ENCODE data around the gene EPOP. TPM values are rescaled to one million over a fixed set of nuclear protein-coding genes. Genes with fewer than 3 reads are reported as not detected.
"Not testable (repeated sequence)": the region's sequence is repeated elsewhere in the genome, so short reads cannot be mapped to it uniquely, and the experiment has no call there.

Gene EPOP
- polyA plus RNA-seq, 2 donors: 1.1 to 1.9 TPM

DNA sequence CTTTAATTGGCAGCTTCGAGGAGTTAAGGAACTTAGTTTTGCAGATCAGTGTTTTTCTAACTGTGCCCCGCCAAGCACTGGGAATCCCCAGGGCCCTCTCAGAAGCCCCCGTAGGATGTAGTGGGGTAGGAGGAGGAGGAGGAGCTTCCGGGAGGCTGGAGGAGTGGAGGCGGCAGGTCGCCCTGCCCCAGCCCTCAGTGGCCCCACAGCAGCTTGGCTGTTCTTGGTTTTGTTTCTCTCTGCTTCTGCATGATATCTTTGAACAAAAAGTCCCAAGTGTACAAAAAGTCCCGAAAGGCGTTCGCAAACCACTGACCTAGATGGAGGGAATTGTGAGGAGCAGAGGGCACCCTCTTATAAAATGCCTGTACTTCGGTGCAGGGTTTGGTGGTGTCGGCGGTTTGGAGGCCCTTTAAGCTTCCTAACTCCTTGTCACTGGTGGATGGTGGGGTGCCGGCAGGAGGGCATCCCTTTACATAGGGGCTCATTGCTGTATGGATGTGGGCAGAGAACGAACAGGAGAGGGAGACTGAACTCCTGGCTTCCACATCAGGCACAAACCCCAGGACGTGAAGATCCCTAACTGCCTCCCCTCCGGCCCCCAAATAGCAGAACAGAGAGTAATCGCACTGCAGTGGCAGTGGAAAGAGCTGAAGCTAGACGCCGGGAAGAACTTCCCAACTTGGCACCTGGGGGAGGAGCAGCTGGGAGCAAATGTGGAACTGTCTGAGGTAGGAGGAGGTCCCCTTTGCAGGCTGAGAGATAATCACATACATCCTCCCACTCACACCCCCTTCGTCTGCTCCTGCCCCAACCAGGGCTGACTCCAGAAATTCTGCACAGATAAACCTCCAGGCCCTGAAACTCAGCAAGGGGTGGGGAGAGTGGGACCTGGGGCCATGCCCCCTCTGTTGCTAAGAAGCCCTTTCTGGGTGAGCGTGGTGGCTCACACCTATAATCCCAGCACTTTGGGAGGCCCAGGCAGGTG is 20.1 kb downstream of the EPOP start:
- H3K27me3 ChIP-seq (ENCODE audit: control insufficient read depth in 1 of 2, insufficient read depth in 2 of 2, low read length in 2 of 2): no peaks in the 10 kb centered on the region
- H3K27ac ChIP-seq (ENCODE audit: low read depth in 2 of 2, low read length in 1 of 2): no peak overlapping the region
- no peaks in the 10 kb centered on the region for H3K4me1 ChIP-seq (ENCODE audit: control insufficient read depth in 2 of 2, insufficient read depth in 2 of 2, low read length in 1 of 2)
- H3K36me3 ChIP-seq (ENCODE audit: control insufficient read depth in 2 of 2, insufficient read depth in 2 of 2, low read length in 1 of 2): no peaks in the 10 kb centered on the region
- H3K9me3 ChIP-seq (ENCODE audit: control insufficient read depth in 2 of 2, insufficient read depth in 1 of 2, low read depth in 1 of 2, low read length in 1 of 2): no peaks in the 10 kb centered on the region
- no peak overlapping the region for H3K4me3 ChIP-seq (ENCODE audit: low read depth in 1 of 2, low read length in 2 of 2)
- WGBS, 2 donors: 50 to 56% methylated on average over 19 to 21 of the region's 21 CpGs

DNA sequence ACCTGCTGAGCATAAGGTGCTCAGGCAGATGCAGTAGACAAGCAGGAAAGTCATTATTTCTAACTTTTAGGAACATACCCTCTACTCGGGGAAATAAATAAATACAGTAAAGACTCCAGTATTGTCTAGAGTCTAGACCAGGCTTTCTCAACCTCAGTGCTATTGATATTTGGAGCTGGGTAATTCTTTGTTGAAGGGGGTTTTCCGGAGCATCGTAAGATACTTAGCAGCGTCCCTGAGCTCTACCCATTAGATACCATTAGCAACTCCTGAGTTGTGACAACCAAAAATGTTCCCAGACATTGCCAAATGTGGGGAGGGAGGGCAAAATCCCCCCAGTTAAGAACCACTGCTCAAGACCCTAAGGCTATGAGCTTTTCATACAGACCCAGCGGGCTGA is 21.1 kb downstream of the EPOP start:
- H3K27ac ChIP-seq (ENCODE audit: low read depth in 2 of 2, low read length in 1 of 2): no peak overlapping the region
- H3K27me3 ChIP-seq (ENCODE audit: control insufficient read depth in 1 of 2, insufficient read depth in 2 of 2, low read length in 2 of 2): no peaks in the 10 kb centered on the region
- 74 to 82% methylated on average over 5 of the region's 5 CpGs for WGBS, 2 donors
- no peaks in the 10 kb centered on the region for H3K9me3 ChIP-seq (ENCODE audit: control insufficient read depth in 2 of 2, insufficient read depth in 1 of 2, low read depth in 1 of 2, low read length in 1 of 2)
- no peak overlapping the region for H3K4me3 ChIP-seq (ENCODE audit: low read depth in 1 of 2, low read length in 2 of 2)
- H3K36me3 ChIP-seq (ENCODE audit: control insufficient read depth in 2 of 2, insufficient read depth in 2 of 2, low read length in 1 of 2): no peaks in the 10 kb centered on the region
- no peaks in the 10 kb centered on the region for H3K4me1 ChIP-seq (ENCODE audit: control insufficient read depth in 2 of 2, insufficient read depth in 2 of 2, low read length in 1 of 2)

DNA sequence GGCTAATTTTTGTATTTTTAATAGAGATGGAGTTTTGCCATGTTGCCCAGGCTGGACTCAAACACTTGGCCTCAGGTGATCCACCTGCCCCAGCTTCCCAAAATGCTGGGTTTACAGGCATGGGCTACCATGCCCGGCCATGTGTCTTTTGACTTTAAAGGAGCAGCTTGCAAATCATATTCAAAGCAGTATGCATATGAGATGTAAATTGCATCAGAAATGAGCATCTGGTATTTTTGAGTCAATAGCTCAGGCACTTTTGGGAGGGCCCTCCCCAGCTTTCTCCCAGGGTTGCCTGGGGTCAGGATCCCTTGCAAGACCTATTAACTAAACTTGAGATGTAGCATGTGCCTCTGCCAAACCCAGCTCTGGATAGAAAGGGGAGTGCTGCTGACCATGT is 21.5 kb downstream of the EPOP start:
- WGBS, 2 donors: 87 to 95% methylated on average over 1 of the region's 1 CpG
- Histone ChIP-seq H3K4me3 (ENCODE audit: low read depth in 1 of 2, low read length in 2 of 2) (no peak overlapping the region), H3K9me3 (ENCODE audit: control insufficient read depth in 2 of 2, insufficient read depth in 1 of 2, low read depth in 1 of 2, low read length in 1 of 2) (no peaks in the 10 kb centered on the region), H3K27me3 (ENCODE audit: control insufficient read depth in 1 of 2, insufficient read depth in 2 of 2, low read length in 2 of 2) (no peaks in the 10 kb centered on the region), H3K27ac (ENCODE audit: low read depth in 2 of 2, low read length in 1 of 2) (no peak overlapping the region), H3K36me3 (ENCODE audit: control insufficient read depth in 2 of 2, insufficient read depth in 2 of 2, low read length in 1 of 2) (no peaks in the 10 kb centered on the region), H3K4me1 (ENCODE audit: control insufficient read depth in 2 of 2, insufficient read depth in 2 of 2, low read length in 1 of 2) (no peaks in the 10 kb centered on the region)

DNA sequence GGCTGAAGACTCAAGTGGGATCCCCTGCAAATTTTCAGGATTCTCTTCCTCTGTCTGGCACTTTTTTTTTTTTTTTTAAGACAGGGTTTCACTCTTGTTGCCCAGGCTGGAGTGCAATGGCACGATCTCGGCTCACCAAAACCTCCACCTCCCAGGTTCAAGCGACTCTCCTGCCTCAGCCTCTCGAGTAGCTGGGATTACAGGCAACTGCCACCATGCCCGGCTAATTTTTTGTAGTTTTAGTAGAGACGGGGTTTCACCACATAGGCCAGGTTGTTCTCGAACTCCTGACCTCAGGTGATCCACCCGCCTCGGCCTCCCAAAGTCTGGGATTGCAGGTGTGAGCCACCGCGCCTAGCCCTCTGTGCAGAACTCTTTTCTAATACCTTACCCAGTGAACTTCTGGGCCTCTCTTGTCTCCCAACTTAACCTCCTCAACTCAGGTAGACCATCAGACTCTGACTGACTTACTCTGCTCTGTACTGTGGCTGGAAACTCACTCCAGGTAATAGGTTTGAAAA is 24.0 kb downstream of the EPOP start:
- H3K27me3 ChIP-seq (ENCODE audit: control insufficient read depth in 1 of 2, insufficient read depth in 2 of 2, low read length in 2 of 2); H3K9me3 ChIP-seq (ENCODE audit: control insufficient read depth in 2 of 2, insufficient read depth in 1 of 2, low read depth in 1 of 2, low read length in 1 of 2); H3K4me1 ChIP-seq (ENCODE audit: control insufficient read depth in 2 of 2, insufficient read depth in 2 of 2, low read length in 1 of 2); H3K27ac ChIP-seq (ENCODE audit: low read depth in 2 of 2, low read length in 1 of 2); H3K4me3 ChIP-seq (ENCODE audit: low read depth in 1 of 2, low read length in 2 of 2); H3K36me3 ChIP-seq (ENCODE audit: control insufficient read depth in 2 of 2, insufficient read depth in 2 of 2, low read length in 1 of 2): not testable (repeated sequence)
- WGBS, 2 donors: 83 to 87% methylated on average over 11 of the region's 11 CpGs

DNA sequence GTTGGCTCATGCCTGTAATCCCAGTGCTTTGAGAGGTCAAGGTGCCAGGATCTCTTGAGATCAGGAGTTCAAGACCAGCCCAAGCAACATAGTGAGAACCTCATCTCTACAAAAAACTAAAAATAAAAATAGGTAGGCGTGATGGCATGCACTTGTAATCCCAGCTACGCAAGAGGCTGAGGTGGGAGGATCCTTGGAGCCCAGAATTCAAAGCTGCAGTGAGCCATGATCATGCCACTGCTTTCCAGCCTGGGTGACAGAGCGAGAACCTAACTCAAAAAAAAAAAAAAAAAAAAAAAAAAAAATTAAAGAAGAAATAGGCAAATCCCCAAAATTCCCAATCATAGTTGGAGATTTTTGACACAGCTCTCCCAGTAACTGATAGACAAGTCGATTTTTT is 36.8 kb downstream of the EPOP start:
- Histone ChIP-seq H3K27me3 (ENCODE audit: control insufficient read depth in 1 of 2, insufficient read depth in 2 of 2, low read length in 2 of 2) (no peaks in the 10 kb centered on the region), H3K36me3 (ENCODE audit: control insufficient read depth in 2 of 2, insufficient read depth in 2 of 2, low read length in 1 of 2) (no peaks in the 10 kb centered on the region), H3K9me3 (ENCODE audit: control insufficient read depth in 2 of 2, insufficient read depth in 1 of 2, low read depth in 1 of 2, low read length in 1 of 2) (no peaks in the 10 kb centered on the region), H3K4me3 (ENCODE audit: low read depth in 1 of 2, low read length in 2 of 2) (no peak overlapping the region), H3K4me1 (ENCODE audit: control insufficient read depth in 2 of 2, insufficient read depth in 2 of 2, low read length in 1 of 2) (no peaks in the 10 kb centered on the region), H3K27ac (ENCODE audit: low read depth in 2 of 2, low read length in 1 of 2) (no peak overlapping the region)
- 74 to 85% methylated on average over 4 of the region's 4 CpGs for WGBS, 2 donors

DNA sequence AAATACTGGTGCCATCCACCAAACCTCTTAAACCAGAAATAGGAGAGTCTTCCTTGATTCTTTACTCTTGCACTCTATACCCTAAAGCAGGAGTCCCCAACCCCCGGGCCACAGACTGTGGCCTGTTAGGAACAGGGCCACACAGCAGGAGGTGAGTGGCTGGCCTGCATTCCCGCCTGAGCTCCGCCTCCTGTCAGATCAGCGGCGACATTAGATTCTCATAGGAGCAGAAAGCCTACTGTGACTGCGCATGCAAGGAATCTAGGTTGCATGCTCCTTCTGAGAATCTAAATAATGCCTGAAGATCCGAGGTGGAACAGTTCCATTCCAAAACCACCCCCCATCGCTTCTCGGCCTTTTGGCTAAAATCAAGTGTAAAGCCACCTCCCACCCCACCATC is 38.7 kb downstream of the EPOP start:
- WGBS, 2 donors: 60 to 64% methylated on average over 9 of the region's 9 CpGs
- Histone ChIP-seq H3K4me1 (ENCODE audit: control insufficient read depth in 2 of 2, insufficient read depth in 2 of 2, low read length in 1 of 2) (no peaks in the 10 kb centered on the region), H3K4me3 (ENCODE audit: low read depth in 1 of 2, low read length in 2 of 2) (no peak overlapping the region), H3K27ac (ENCODE audit: low read depth in 2 of 2, low read length in 1 of 2) (no peak overlapping the region), H3K27me3 (ENCODE audit: control insufficient read depth in 1 of 2, insufficient read depth in 2 of 2, low read length in 2 of 2) (no peaks in the 10 kb centered on the region), H3K9me3 (ENCODE audit: control insufficient read depth in 2 of 2, insufficient read depth in 1 of 2, low read depth in 1 of 2, low read length in 1 of 2) (no peaks in the 10 kb centered on the region), H3K36me3 (ENCODE audit: control insufficient read depth in 2 of 2, insufficient read depth in 2 of 2, low read length in 1 of 2) (no peaks in the 10 kb centered on the region)

DNA sequence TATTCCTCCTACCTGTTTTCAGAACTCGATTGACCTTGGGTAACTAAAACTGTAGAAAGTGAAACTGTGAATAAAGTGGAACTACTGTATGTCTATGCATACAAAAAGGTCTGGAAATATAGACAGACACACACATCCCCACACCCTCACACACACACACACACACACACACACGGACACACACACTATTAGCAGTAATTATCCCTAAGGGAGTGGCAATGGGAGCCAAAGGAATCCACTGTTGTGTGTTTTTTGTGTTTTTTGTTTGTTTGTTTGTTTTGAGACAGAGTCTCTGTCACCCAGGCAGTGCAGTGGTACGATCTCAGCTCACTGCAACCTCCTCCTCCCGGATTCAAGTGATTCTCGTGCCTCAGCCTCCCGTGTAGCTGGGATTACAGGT is 42.4 kb downstream of the EPOP start:
- Histone ChIP-seq H3K4me1 (ENCODE audit: control insufficient read depth in 2 of 2, insufficient read depth in 2 of 2, low read length in 1 of 2) (no peaks in the 10 kb centered on the region), H3K36me3 (ENCODE audit: control insufficient read depth in 2 of 2, insufficient read depth in 2 of 2, low read length in 1 of 2) (no peaks in the 10 kb centered on the region), H3K27me3 (ENCODE audit: control insufficient read depth in 1 of 2, insufficient read depth in 2 of 2, low read length in 2 of 2) (no peaks in the 10 kb centered on the region), H3K9me3 (ENCODE audit: control insufficient read depth in 2 of 2, insufficient read depth in 1 of 2, low read depth in 1 of 2, low read length in 1 of 2) (no peaks in the 10 kb centered on the region), H3K27ac (ENCODE audit: low read depth in 2 of 2, low read length in 1 of 2) (no peak overlapping the region), H3K4me3 (ENCODE audit: low read depth in 1 of 2, low read length in 2 of 2) (no peak overlapping the region)
- 69 to 76% methylated on average over 6 of the region's 6 CpGs for WGBS, 2 donors

DNA sequence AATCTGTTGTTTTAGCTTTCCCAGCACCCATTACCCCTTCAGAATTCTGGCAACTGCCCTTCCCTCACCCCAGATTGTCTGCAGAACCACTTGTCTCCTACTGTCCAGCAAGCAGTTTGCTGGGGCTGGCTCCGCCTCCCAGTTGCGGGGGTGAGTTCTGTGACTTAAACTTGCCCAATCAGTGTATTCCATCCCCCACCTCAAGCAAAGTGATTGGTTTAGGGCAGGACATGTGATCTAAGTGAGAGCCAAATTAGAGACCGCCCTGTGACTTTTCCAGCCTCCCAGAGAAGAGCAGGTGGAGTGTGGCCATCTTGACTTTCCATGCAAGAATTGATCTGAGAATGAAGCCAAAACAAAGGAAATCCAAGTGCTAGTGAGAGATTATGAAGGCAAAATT is 46.3 kb downstream of the EPOP start:
- Histone ChIP-seq H3K4me3 (ENCODE audit: low read depth in 1 of 2, low read length in 2 of 2) (no peak overlapping the region), H3K27ac (ENCODE audit: low read depth in 2 of 2, low read length in 1 of 2) (no peak overlapping the region), H3K9me3 (ENCODE audit: control insufficient read depth in 2 of 2, insufficient read depth in 1 of 2, low read depth in 1 of 2, low read length in 1 of 2) (no peaks in the 10 kb centered on the region), H3K27me3 (ENCODE audit: control insufficient read depth in 1 of 2, insufficient read depth in 2 of 2, low read length in 2 of 2) (no peaks in the 10 kb centered on the region), H3K4me1 (ENCODE audit: control insufficient read depth in 2 of 2, insufficient read depth in 2 of 2, low read length in 1 of 2) (no peaks in the 10 kb centered on the region), H3K36me3 (ENCODE audit: control insufficient read depth in 2 of 2, insufficient read depth in 2 of 2, low read length in 1 of 2) (no peaks in the 10 kb centered on the region)
- 73 to 92% methylated on average over 3 of the region's 3 CpGs for WGBS, 2 donors

DNA sequence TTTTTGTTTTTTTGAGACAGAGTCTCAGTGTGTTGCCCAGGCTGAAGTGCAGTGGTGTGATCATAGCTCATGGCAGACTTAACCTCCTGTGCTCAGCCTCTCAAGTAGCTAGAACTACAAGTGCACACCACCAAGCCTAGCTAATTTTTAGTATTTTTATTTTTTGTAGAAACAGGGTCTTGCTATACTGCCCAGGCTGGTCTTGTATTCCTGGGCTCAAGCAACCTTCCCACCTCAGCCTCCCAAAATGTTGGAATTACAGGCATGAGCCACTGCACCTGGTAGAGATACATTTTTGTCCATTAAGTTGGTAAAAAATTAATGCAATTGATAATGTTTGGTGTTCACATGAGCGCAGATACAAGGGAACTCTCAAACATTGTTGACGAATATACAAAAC is 46.8 kb downstream of the EPOP start:
- H3K27me3 ChIP-seq (ENCODE audit: control insufficient read depth in 1 of 2, insufficient read depth in 2 of 2, low read length in 2 of 2): no peaks in the 10 kb centered on the region
- H3K27ac ChIP-seq (ENCODE audit: low read depth in 2 of 2, low read length in 1 of 2): no peak overlapping the region
- no peak overlapping the region for H3K4me3 ChIP-seq (ENCODE audit: low read depth in 1 of 2, low read length in 2 of 2)
- no peaks in the 10 kb centered on the region for H3K36me3 ChIP-seq (ENCODE audit: control insufficient read depth in 2 of 2, insufficient read depth in 2 of 2, low read length in 1 of 2)
- 82 to 92% methylated on average over 2 of the region's 2 CpGs for whole genome bisulfite sequencing, 2 donors
- H3K4me1 ChIP-seq (ENCODE audit: control insufficient read depth in 2 of 2, insufficient read depth in 2 of 2, low read length in 1 of 2): no peaks in the 10 kb centered on the region
- H3K9me3 ChIP-seq (ENCODE audit: control insufficient read depth in 2 of 2, insufficient read depth in 1 of 2, low read depth in 1 of 2, low read length in 1 of 2): no peaks in the 10 kb centered on the region

Data from esophagus (tissue), 2 donors.